ENCODE results near the gene GNB5.

- TF ChIP-seq, protein P1, sequence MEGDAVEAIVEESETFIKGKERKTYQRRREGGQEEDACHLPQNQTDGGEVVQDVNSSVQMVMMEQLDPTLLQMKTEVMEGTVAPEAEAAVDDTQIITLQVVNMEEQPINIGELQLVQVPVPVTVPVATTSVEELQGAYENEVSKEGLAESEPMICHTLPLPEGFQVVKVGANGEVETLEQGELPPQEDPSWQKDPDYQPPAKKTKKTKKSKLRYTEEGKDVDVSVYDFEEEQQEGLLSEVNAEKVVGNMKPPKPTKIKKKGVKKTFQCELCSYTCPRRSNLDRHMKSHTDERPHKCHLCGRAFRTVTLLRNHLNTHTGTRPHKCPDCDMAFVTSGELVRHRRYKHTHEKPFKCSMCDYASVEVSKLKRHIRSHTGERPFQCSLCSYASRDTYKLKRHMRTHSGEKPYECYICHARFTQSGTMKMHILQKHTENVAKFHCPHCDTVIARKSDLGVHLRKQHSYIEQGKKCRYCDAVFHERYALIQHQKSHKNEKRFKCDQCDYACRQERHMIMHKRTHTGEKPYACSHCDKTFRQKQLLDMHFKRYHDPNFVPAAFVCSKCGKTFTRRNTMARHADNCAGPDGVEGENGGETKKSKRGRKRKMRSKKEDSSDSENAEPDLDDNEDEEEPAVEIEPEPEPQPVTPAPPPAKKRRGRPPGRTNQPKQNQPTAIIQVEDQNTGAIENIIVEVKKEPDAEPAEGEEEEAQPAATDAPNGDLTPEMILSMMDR (IDR thresholded peaks at IDR 0.05 in 8 of 11, conservative IDR thresholded peaks at IDR 0.05 in 3 of 11) = peak; percentile 43 to 81 (median 68)
- TF ChIP-seq POLR2AphosphoS5 (IDR thresholded peaks at IDR 0.05) = peak in 1 of 3 donors; percentile 11
- TF ChIP-seq POLR2A (IDR thresholded peaks at IDR 0.05) = no peak
Observed at GRCh38 chr15:52139599-52140462, 51.4 kb downstream of the GNB5 start.
